NCI-H2107 (cell line): ENCODE data around the gene ASS1.

Source experiments
- DNase-seq: peaks from one replicate; lab custom pipeline; 2025; lab: John Stamatoyannopoulos, UW

Gene ASS1

GRCh38 chr9:130454096-130454811 is 9.5 kb downstream of the ASS1 start:
- DNase-seq = no peak

GRCh38 chr9:130454812-130455325 is 10.1 kb downstream of the ASS1 start:
- DNase-seq = no peak

GRCh38 chr9:130458027-130458803 is 13.5 kb downstream of the ASS1 start:
- DNase-seq = no peak

DNA sequence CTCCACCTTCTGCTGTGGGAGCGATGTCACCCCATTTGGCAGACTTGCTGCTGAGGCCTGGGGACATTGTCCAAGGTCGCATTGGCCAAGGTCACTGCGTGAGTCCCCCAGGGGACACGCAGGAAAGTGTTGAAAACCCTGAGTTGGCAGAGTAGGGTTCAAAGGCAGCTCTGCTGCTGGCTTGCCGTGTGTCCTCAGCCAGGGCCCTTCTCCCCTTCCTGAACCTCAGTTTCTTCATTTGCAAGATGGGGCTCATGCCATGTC is 14.0 kb downstream of the ASS1 start:
- no peak for DNase-seq

GRCh38 chr9:130459151-130459550 is 14.4 kb downstream of the ASS1 start:
- no peak for DNase-seq

GRCh38 chr9:130459941-130460669 is 15.3 kb downstream of the ASS1 start:
- DNase-seq = no peak

DNA sequence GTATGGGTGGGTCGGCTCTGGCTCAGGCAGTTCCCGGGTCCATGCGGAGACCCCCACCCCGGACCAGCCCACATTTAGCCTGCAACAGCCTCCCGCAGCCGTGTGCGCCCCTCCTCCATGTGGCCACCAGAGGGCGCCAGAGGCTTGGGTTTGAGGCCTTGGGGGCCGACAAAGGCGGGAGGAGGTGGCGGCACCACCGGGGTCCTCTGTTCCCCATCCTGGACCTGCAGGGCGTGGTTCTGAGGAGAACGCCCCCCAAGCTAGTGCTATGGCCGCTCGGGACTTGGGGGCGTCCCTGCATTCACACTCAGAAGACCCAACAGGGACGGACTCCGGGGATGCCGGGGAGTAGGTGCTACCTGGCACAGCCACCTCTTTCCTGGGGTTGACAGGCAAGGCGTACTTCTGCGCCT is 16.5 kb downstream of the ASS1 start:
- no peak for DNase-seq

DNA sequence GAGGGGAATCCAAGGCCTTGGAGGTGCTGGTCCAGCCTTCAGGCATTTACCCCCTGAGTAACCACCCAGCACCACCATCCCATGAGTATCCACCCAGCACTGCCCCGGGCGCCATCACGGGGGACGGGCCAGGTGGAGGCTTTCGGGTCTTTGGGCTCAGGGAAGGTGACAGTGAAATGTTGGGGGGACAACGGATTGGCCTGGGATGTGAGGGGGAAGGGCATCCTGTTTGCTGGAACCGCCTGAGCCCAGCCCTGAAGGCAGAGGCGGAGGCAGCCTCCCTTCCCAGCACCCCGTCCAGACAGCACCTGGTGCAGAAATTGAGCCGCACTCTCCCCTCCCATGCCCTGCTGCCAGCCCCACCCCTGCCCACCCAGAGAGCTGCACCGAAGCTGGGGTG is 17.0 kb downstream of the ASS1 start:
- DNase-seq = no peak

GRCh38 chr9:130462685-130463540 is 18.2 kb downstream of the ASS1 start:
- no peak for DNase-seq

GRCh38 chr9:130463763-130464745 is 19.3 kb downstream of the ASS1 start:
- DNase-seq = no peak

- DNase-seq = no peak
Observed at GRCh38 chr9:130465383-130466096, 20.8 kb downstream of the ASS1 start.

- DNase-seq = no peak
Observed at GRCh38 chr9:130466537-130467217, 21.9 kb downstream of the ASS1 start.

- DNase-seq = no peak
Observed at GRCh38 chr9:130467316-130467715, 22.6 kb downstream of the ASS1 start.

DNA sequence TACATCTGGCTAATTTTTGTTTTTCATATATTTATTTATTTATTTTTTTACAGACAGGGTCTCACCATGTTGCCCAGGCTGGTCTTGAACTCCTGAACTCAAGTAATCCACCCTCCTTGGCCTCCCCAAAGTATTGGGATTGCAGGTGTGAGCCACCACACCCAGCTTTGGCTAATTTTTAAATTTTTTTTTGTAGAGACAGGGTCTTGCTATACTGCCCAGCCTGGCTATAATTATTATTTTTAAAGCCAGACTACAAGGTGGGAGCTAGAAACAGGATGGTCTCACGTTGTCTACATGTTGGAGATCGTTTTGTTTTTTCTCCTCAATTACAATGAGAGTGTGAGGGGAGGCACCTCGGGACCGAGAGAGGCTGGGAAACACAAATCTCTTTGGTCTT is 23.8 kb downstream of the ASS1 start:
- no peak for DNase-seq

- DNase-seq = no peak
Observed at GRCh38 chr9:130470269-130470668, 25.5 kb downstream of the ASS1 start.

- DNase-seq = no peak
Observed at GRCh38 chr9:130470950-130471349, 26.2 kb downstream of the ASS1 start.

GRCh38 chr9:130471411-130472183 is 26.8 kb downstream of the ASS1 start:
- no peak for DNase-seq

DNA sequence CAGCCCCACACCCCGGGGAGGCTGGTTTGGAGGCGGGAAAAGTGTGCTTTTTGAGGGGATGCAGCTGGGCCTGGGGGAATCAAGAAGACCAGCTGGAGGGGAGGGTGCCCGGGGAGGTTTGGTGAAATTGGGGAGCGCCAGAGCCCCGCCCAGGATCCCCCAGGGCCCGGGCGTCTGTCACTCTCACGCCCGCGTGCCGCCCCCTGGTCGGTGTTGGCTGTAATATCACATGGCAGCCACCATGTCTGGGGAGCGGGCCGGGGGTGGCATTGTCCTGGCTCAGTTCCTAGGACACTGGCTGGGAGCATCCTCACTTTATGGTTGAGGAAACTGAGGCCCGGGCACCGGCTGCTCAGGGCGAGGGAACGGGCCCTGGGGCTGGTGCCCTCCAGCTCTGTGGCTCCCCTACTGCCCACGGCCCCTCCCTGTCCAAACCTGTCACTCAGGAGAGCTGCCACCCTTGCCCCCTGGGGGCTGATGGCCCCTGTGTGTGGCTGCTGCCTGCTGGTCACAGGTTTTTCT is 27.5 kb downstream of the ASS1 start:
- DNase-seq = no peak
